ENCODE measurements around the gene MPLKIP.

DNA sequence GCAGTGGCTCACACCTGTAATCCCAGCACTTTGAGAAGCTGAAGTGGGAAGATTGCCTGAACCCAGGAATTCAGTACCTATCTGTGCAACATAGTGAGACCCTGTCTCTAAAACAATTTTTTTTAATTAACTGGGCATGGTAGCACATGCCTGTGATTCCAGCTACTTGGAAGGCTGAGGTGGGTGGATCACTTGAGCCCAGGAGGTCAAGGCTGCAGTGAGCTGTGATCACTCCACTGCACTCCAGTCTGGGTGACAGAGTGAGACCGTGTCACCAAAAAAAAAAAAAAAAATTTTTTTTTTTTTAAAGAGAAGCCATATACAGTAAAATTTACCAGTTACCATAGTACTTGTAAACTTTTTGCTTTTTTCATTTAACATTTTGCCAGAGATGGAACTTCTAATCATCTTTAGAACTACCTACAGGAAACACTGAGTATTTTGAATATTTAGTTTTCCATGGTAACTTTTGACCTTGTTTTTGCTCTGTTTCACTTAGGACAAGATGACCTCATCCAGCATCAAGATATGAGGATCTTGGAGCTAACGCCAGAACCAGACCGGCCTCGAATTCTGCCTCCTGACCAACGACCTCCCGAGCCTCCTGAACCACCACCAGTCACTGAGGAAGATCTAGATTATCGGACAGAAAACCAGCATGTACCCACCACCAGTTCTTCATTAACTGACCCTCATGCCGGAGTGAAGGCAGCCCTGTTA is 40.6 kb downstream of the MPLKIP start:
- TF ChIP-seq, protein P1, sequence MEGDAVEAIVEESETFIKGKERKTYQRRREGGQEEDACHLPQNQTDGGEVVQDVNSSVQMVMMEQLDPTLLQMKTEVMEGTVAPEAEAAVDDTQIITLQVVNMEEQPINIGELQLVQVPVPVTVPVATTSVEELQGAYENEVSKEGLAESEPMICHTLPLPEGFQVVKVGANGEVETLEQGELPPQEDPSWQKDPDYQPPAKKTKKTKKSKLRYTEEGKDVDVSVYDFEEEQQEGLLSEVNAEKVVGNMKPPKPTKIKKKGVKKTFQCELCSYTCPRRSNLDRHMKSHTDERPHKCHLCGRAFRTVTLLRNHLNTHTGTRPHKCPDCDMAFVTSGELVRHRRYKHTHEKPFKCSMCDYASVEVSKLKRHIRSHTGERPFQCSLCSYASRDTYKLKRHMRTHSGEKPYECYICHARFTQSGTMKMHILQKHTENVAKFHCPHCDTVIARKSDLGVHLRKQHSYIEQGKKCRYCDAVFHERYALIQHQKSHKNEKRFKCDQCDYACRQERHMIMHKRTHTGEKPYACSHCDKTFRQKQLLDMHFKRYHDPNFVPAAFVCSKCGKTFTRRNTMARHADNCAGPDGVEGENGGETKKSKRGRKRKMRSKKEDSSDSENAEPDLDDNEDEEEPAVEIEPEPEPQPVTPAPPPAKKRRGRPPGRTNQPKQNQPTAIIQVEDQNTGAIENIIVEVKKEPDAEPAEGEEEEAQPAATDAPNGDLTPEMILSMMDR (IDR thresholded peaks at IDR 0.05; ENCODE audit: low read length): no peak
- no peak for TF ChIP-seq EZH2 (optimal IDR thresholded peaks at IDR 0.05; ENCODE audit: low read depth, low read length)
